ENCODE data around the gene ARL11. TPM values are rescaled to one million over a fixed set of nuclear protein-coding genes. Genes with fewer than 3 reads are reported as not detected.
A peak's percentile ranks its signal among the peaks of the same experiment; 100 is the strongest.

ARL11 gene
- total RNA-seq, 6 donors from 2014 or later = 1.4 to 8.4 (median 4.9) TPM

DNA sequence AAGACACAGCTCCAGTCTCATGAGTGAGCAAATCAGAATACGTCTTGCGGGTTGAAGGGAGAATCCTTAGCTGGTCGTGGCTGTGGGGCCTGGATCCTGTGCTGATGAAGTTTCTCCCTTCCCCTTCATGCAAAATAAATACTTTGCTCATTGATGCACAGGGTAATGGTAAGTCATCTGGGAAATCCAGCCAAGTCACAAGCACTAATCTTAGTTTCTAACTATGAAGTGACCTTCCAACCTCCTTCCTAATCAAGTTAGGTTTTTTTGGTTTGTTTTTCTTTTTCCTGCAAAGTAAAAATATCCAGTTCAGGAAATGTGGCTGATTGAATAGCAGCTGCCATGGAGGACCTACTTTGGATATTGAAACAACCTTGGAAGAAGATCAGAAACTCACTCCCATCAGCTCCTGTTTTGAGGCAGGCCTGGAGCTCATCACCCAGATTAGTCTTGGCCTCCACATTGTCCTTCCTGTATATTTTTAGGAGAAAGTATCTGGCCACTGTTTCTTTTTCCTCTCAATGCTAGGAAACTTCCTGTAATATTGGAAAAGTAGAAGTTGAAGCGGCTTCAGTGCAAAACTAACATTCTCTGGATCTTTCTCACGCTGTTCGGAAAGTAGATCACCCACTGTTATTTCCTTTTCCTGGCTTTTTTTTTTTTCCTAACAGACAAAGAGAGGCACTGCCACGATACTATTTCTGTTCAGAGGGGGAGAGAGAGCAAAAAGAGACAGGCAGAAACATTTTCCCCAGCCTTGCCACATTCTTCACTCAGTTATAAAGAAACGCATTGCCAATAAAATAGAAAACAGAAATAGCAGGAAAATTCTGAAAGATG lies 12.3 kb upstream of the ARL11 start:
- H3K9me3 ChIP-seq = no peaks in the 10 kb centered on the region
- peak overlapping the region in 3 of 4 donors; percentile 28 to 76 (median 49) for H3K27ac ChIP-seq
- no peaks in the 10 kb centered on the region for H3K27me3 ChIP-seq
- no peak for TF ChIP-seq CTCF (IDR thresholded peaks at IDR 0.05)
- TF ChIP-seq EP300 (IDR thresholded peaks at IDR 0.05) = no peak
- TF ChIP-seq POLR2AphosphoS5 (IDR thresholded peaks at IDR 0.05) = no peak
- TF ChIP-seq POLR2A (IDR thresholded peaks at IDR 0.05) = no peak
- no peak overlapping the region for H3K4me3 ChIP-seq
- H3K4me1 ChIP-seq = peaks cover 5 to 27% (median 9%) of the 10 kb centered on the region in 4 donors
- ATAC-seq (ENCODE audit: low FRiP score in 2 of 2) (no peak), DNase-seq (no peak)
- 45 to 54% methylated on average over 8 of the region's 8 CpGs for WGBS, 2 donors
- H3K36me3 ChIP-seq = no peaks in the 10 kb centered on the region

DNA sequence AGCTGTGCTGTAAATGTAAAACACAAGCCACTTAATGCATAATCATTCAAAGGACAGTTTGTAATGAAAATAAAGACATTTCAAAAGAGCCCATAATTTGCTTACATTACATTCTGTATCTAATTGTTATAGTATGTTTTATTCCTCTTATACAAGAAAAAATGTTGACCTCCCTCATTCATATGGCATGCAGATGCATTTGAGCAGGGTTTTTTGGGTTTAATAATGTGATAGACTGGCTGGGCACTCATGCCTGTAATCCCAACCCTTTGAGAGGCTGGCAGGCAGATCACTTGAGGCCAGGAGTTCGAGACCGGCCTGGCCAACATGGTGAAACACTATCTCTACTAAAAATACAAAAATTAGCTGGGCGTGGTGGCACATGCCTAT lies 11.6 kb upstream of the ARL11 start:
- DNase-seq = no peak
- Histone ChIP-seq H3K27me3 (no peaks in the 10 kb centered on the region), H3K27ac (peak overlapping the region in 2 of 4 donors; percentile 27 to 76), H3K9me3 (no peaks in the 10 kb centered on the region), H3K36me3 (no peaks in the 10 kb centered on the region), H3K4me3 (no peak overlapping the region), H3K4me1 (peaks cover 5 to 27% (median 9%) of the 10 kb centered on the region in 4 donors)
- 82 to 97% methylated on average over 3 of the region's 3 CpGs for WGBS, 2 donors
- TF ChIP-seq POLR2A (IDR thresholded peaks at IDR 0.05) (no peak), EP300 (IDR thresholded peaks at IDR 0.05) (no peak), POLR2AphosphoS5 (IDR thresholded peaks at IDR 0.05) (no peak), CTCF (IDR thresholded peaks at IDR 0.05) (no peak)
- ATAC-seq (ENCODE audit: low FRiP score in 2 of 2) = no peak

DNA sequence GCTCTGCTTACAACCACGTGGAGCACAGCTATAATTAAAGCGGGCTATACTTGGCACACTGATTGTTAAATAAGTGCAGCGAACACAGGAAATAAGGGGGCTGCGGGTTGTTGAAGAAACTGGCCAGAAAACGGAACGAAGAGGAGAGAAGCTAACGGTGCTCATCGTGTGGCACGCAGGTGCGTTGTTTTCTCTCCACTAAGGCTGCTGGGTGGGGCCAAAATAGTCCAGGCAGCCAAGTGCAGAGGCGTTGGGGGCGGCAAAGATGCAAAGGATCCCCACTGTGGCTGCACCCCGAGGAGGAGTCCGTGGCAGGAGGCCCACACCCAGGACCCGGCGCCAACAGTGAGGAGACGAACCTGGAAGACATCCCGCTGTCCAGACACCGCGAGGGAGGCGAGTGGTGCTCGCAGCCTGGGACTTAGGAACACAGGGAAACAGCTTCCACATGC lies 8.1 kb upstream of the ARL11 start:
- Histone ChIP-seq H3K27ac (no peak overlapping the region), H3K4me3 (peak overlapping the region in 1 of 4 donors; percentile 13), H3K9me3 (no peaks in the 10 kb centered on the region), H3K36me3 (no peaks in the 10 kb centered on the region), H3K27me3 (no peaks in the 10 kb centered on the region), H3K4me1 (peaks cover 5 to 27% (median 12%) of the 10 kb centered on the region in 4 donors)
- TF ChIP-seq POLR2A (IDR thresholded peaks at IDR 0.05) (no peak), POLR2AphosphoS5 (IDR thresholded peaks at IDR 0.05) (no peak), EP300 (IDR thresholded peaks at IDR 0.05) (no peak), CTCF (IDR thresholded peaks at IDR 0.05) (no peak)
- no peak for ATAC-seq (ENCODE audit: low FRiP score in 2 of 2)
- WGBS, 2 donors = 62% methylated on average over 12 to 22 of the region's 22 CpGs
- DNase-seq = peak in 1 of 2 donors; percentile 69

- Histone ChIP-seq H3K36me3 (no peaks in the 10 kb centered on the region), H3K4me3 (no peak overlapping the region), H3K27ac (no peak overlapping the region), H3K27me3 (no peaks in the 10 kb centered on the region), H3K9me3 (no peaks in the 10 kb centered on the region), H3K4me1 (peaks cover 5 to 10% (median 9%) of the 10 kb centered on the region in 4 donors)
- 60 to 74% methylated on average over 11 of the region's 11 CpGs for WGBS, 2 donors
- DNase-seq (no peak), ATAC-seq (ENCODE audit: low FRiP score in 2 of 2) (no peak)
- TF ChIP-seq POLR2AphosphoS5 (IDR thresholded peaks at IDR 0.05) (no peak), CTCF (IDR thresholded peaks at IDR 0.05) (no peak), POLR2A (IDR thresholded peaks at IDR 0.05) (no peak), EP300 (IDR thresholded peaks at IDR 0.05) (no peak)
These were observed 5.9 kb upstream of the ARL11 start for GRCh38 chr13:49622174-49622946.
